ENCODE data around the gene SLFNL1. TPM values are rescaled to one million over a fixed set of nuclear protein-coding genes. Genes with fewer than 3 reads are reported as not detected.

The SLFNL1 gene
- total RNA-seq, 4 donors from 2014 or later: 0.44 to 1.7 (median 0.92) TPM

GRCh38 chr1:40981691-40982448 lies 39.7 kb downstream of the SLFNL1 start:
- Histone ChIP-seq H3K4me1 (peaks cover 44 to 62% of the 10 kb centered on the region in 2 donors), H3K27ac (peak overlapping the region in 1 of 3 donors; percentile 64), H3K9me3 (no peaks in the 10 kb centered on the region), H3K27me3 (no peaks in the 10 kb centered on the region), H3K36me3 (no peaks in the 10 kb centered on the region), H3K4me3 (replicated peaks in 1 of 3) (no peak overlapping the region)
- no peak for TF ChIP-seq CTCF (IDR thresholded peaks at IDR 0.05)
- TF ChIP-seq POLR2A (IDR thresholded peaks at IDR 0.05): no peak
- intact Hi-C loops (cut with DNase I): no loop called here
- no peak for DNase-seq
- WGBS, 2 donors: 70 to 76% methylated on average over 14 of the region's 14 CpGs

GRCh38 chr1:40980453-40981121 lies 40.9 kb downstream of the SLFNL1 start:
- peaks cover 32 to 50% of the 10 kb centered on the region in 2 donors for H3K4me1 ChIP-seq
- peak overlapping the region in 2 of 3 donors; percentile 94 to 96 for H3K27ac ChIP-seq
- intact Hi-C loops (cut with DNase I): no loop called here
- peak overlapping the region in 2 of 3 donors; percentile 31 to 69 for H3K4me3 ChIP-seq (replicated peaks in 1 of 3)
- 47 to 53% methylated on average over 25 to 27 of the region's 27 CpGs for WGBS, 2 donors
- no peak for DNase-seq
- no peaks in the 10 kb centered on the region for H3K27me3 ChIP-seq
- H3K36me3 ChIP-seq: no peaks in the 10 kb centered on the region
- no peaks in the 10 kb centered on the region for H3K9me3 ChIP-seq
- TF ChIP-seq POLR2A (IDR thresholded peaks at IDR 0.05) (no peak), CTCF (IDR thresholded peaks at IDR 0.05) (no peak)

GRCh38 chr1:40980068-40980452 lies 41.5 kb downstream of the SLFNL1 start:
- Histone ChIP-seq H3K27me3 (no peaks in the 10 kb centered on the region), H3K27ac (peak overlapping the region in 2 of 3 donors; percentile 94 to 96), H3K9me3 (no peaks in the 10 kb centered on the region), H3K4me3 (replicated peaks in 1 of 3) (peak overlapping the region in 2 of 3 donors; percentile 31 to 69), H3K36me3 (no peaks in the 10 kb centered on the region), H3K4me1 (peaks cover 26 to 44% of the 10 kb centered on the region in 2 donors)
- no peak for DNase-seq
- intact Hi-C loops (cut with DNase I): no loop called here
- WGBS, 2 donors: 0 to 2% methylated on average over 4 to 13 of the region's 50 CpGs
- TF ChIP-seq POLR2A (IDR thresholded peaks at IDR 0.05): no peak
- no peak for TF ChIP-seq CTCF (IDR thresholded peaks at IDR 0.05)

- intact Hi-C loops (cut with DNase I): no loop called here
- Histone ChIP-seq H3K4me3 (replicated peaks in 1 of 3) (peak within 1 kb of the TSS; percentile 22 to 69 (median 58)), H3K27ac (peak within 1 kb of the TSS; percentile 94 to 96 (median 94)), H3K4me1 (peaks cover 23 to 38% of the 10 kb centered on the region in 2 donors), H3K9me3 (no peaks in the 10 kb centered on the region), H3K36me3 (no peaks in the 10 kb centered on the region), H3K27me3 (no peaks in the 10 kb centered on the region)
- DNase-seq: peak; percentile 95 to 97
- TF ChIP-seq POLR2A (IDR thresholded peaks at IDR 0.05): peak in 1 of 2 donors; percentile 96
- peak in 1 of 6 experiments; percentile 9 for TF ChIP-seq CTCF (IDR thresholded peaks at IDR 0.05)
- WGBS, 2 donors: 0% methylated on average over 5 to 14 of the region's 96 CpGs
Measured at GRCh38 chr1:40979241-40980067, 42.1 kb downstream of the SLFNL1 start, which contains the start of gene CTPS1. TSS of gene CTPS1 (plus strand) at chr1:40979696. CDS start at chr1:40983291, 3,595 bp downstream.
